ENCODE measurements around the gene MBD6.

DNA sequence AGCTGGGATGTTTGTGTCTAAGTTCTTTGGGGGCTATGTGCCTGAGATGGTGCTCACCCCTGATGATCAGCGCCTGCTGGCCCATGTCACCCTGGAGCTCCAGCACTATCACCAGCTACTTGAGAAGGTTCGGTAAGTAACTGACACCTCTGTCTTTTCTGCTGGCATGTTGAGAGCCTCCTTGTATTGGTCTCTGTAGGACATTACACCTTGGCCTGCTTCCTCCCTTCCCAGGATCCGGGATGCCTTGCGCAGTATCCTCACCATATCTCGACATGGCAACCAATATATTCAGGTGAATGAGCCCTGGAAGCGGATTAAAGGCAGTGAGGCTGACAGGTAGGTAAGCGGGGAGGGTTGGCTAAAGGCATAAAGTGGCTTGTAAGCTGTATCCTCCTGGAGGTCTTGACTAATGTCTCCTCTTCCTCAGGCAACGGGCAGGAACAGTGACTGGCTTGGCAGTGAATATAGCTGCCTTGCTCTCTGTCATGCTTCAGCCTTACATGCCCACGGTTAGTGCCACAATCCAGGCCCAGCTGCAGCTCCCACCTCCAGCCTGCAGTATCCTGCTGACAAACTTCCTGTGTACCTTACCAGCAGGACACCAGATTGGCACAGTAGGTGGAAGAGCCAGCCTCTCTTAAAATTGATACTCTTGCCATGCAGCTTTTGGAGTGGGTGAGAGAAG is 7.8 kb upstream of the MBD6 start:
- TF ChIP-seq, protein P1, sequence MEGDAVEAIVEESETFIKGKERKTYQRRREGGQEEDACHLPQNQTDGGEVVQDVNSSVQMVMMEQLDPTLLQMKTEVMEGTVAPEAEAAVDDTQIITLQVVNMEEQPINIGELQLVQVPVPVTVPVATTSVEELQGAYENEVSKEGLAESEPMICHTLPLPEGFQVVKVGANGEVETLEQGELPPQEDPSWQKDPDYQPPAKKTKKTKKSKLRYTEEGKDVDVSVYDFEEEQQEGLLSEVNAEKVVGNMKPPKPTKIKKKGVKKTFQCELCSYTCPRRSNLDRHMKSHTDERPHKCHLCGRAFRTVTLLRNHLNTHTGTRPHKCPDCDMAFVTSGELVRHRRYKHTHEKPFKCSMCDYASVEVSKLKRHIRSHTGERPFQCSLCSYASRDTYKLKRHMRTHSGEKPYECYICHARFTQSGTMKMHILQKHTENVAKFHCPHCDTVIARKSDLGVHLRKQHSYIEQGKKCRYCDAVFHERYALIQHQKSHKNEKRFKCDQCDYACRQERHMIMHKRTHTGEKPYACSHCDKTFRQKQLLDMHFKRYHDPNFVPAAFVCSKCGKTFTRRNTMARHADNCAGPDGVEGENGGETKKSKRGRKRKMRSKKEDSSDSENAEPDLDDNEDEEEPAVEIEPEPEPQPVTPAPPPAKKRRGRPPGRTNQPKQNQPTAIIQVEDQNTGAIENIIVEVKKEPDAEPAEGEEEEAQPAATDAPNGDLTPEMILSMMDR (IDR thresholded peaks at IDR 0.05), result no peak
- TF ChIP-seq POLR2AphosphoS5 (IDR thresholded peaks at IDR 0.05), result no peak
